OCI-LY7 (cell line): ENCODE data around the gene TIGAR.

Experiments used
- EZH2phosphoT487 ChIP-seq: fragments of 200-600 bp; sonication (generic); IDR thresholded peaks from 2 replicates; pipeline ENCODE4 v1.6.1; 2018; ENCODE audit warnings: low read depth, borderline replicate concordance, mild to moderate bottlenecking, mixed run types, antibody characterized with exemption, low read length, moderate library complexity, mixed read lengths
- TF ChIP-seq, protein P1 (sequence below): fragments of 200-600 bp; sonication (generic); conservative IDR thresholded peaks from 2 replicates; pipeline ENCODE4 v1.5.1; 2014; ENCODE audit warnings: mild to moderate bottlenecking, antibody characterized with exemption, low read length, moderate library complexity, mixed read lengths

DNA sequence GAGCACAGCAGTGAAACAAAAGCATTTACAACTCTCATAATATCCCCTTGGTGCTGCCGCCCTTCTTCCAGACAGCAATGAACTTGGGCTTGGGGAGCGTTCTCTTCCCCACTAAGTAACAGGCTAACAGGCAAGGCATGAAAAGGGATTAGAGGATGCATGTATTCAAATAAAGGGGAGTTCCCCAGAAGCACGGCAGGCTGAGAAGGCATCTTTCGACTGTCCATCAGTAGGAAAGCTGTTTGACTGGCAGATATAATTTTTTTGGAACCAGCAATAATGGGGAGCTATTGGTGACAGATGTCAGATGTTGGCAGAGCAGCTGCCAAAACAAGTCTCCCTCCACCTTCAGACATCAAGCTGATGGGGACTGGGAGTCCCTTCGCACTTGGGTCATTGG is 9.2 kb upstream of the TIGAR start:
- TF ChIP-seq, protein P1, sequence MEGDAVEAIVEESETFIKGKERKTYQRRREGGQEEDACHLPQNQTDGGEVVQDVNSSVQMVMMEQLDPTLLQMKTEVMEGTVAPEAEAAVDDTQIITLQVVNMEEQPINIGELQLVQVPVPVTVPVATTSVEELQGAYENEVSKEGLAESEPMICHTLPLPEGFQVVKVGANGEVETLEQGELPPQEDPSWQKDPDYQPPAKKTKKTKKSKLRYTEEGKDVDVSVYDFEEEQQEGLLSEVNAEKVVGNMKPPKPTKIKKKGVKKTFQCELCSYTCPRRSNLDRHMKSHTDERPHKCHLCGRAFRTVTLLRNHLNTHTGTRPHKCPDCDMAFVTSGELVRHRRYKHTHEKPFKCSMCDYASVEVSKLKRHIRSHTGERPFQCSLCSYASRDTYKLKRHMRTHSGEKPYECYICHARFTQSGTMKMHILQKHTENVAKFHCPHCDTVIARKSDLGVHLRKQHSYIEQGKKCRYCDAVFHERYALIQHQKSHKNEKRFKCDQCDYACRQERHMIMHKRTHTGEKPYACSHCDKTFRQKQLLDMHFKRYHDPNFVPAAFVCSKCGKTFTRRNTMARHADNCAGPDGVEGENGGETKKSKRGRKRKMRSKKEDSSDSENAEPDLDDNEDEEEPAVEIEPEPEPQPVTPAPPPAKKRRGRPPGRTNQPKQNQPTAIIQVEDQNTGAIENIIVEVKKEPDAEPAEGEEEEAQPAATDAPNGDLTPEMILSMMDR, result no peak
- no peak for TF ChIP-seq EZH2phosphoT487
